Measurements from ENCODE around the gene AMN1. TPM values are rescaled to one million over a fixed set of nuclear protein-coding genes. Genes with fewer than 3 reads are reported as not detected.

The AMN1 gene
- total and polyA plus RNA-seq, 2 experiments from 2014 or later: 12.6 to 17.7 TPM

DNA sequence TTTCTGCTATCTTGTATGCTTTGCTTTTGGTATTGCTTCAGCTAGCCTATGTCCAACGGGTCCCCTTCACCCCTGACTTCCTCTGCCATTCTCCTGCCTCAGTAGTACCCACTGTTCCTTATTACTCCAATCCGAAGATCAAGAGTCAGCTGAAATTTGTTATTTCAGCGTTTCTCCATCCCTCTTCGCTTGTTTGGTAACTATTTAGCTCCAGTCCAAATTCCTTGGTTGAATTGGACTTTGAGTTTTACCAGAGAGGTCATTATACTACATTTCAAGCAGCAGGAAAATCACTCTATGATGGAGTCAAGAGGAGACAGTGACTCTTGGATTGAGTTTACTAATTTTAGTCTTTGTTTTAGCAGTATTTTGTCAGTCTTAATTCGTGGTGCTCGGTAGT, 64.8 kb downstream of the AMN1 start:
- no peaks in the 10 kb centered on the region for H4K20me1 ChIP-seq (replicated peaks; ENCODE audit: insufficient read depth)
- peaks cover 11% of the 10 kb centered on the region for H3K36me3 ChIP-seq (ENCODE audit: insufficient read depth)
- 0 out of 2 replicates have a peak, but pooled peaks cover 3% of the 10 kb centered on the region for H3K9me2 ChIP-seq (ENCODE audit: insufficient read depth)
- Mint-ChIP-seq H3K4me1 (no peaks in the 10 kb centered on the region), H3K4me3 (no peak overlapping the region), H3K36me3 (ENCODE audit: low read depth) (peaks cover 41% of the 10 kb centered on the region), H3K27me3 (ENCODE audit: insufficient read depth, low read depth, poor library complexity) (peaks cover 3% of the 10 kb centered on the region), H3K9me3 (peaks cover 43% of the 10 kb centered on the region), H3K27ac (no peak overlapping the region)
- no peak overlapping the region for H3K4me3 ChIP-seq
- DNase-seq (ENCODE audit: low spot score): no peak
- no peaks in the 10 kb centered on the region for H3K79me2 ChIP-seq (replicated peaks; ENCODE audit: insufficient read depth)
- H3K4me1 ChIP-seq (ENCODE audit: insufficient read depth): no peaks in the 10 kb centered on the region
- no peak for ATAC-seq
- peaks cover 3% of the 10 kb centered on the region for H3F3A ChIP-seq (replicated peaks; ENCODE audit: low read depth)
- H3K4me2 ChIP-seq: no peak overlapping the region
- H2AFZ ChIP-seq: no peak overlapping the region
- H3K27ac ChIP-seq (ENCODE audit: low read depth): no peak overlapping the region
- TF ChIP-seq EZH2phosphoT487 (IDR thresholded peaks at IDR 0.05; ENCODE audit: unreplicated experiment) (no peak), ZNF331 (CRISPR knock-in tag; IDR thresholded peaks at IDR 0.05; ENCODE audit: low read depth) (no peak)
- no peaks in the 10 kb centered on the region for H3K27me3 ChIP-seq (ENCODE audit: insufficient read depth)

DNA sequence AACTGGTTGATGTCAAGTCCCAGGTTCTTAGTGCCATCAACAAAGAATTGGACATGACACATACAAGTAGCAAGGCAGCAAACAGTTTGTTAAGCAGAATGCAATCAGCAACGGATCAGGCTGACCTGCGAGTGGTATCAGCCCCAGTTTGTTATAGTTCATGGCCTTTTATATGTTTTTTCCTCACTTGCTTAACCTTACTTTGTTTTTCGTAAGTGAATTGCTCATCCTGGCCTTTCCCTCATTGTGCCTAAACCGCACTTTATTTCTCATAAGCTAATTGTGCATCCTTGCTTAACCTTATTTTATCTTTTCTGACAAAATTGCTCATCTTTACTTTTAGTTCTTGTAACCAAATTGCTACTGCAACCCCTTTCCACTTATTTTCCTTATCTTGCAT, 65.2 kb downstream of the AMN1 start:
- DNase-seq (ENCODE audit: low spot score): no peak
- Histone ChIP-seq H3K4me2 (no peak overlapping the region), H4K20me1 (replicated peaks; ENCODE audit: insufficient read depth) (no peaks in the 10 kb centered on the region), H3K79me2 (replicated peaks; ENCODE audit: insufficient read depth) (no peaks in the 10 kb centered on the region), H3K9me2 (ENCODE audit: insufficient read depth) (0 out of 2 replicates have a peak, but pooled peaks cover 3% of the 10 kb centered on the region), H3K36me3 (ENCODE audit: insufficient read depth) (peaks cover 11% of the 10 kb centered on the region), H3K27me3 (ENCODE audit: insufficient read depth) (no peaks in the 10 kb centered on the region), H3K4me1 (ENCODE audit: insufficient read depth) (no peaks in the 10 kb centered on the region), H2AFZ (no peak overlapping the region), H3K4me3 (no peak overlapping the region), H3F3A (replicated peaks; ENCODE audit: low read depth) (peaks cover 3% of the 10 kb centered on the region), H3K27ac (ENCODE audit: low read depth) (no peak overlapping the region)
- H3K27ac Mint-ChIP-seq: no peak overlapping the region
- peaks cover 37% of the 10 kb centered on the region for H3K36me3 Mint-ChIP-seq (ENCODE audit: low read depth)
- peaks cover 3% of the 10 kb centered on the region for H3K27me3 Mint-ChIP-seq (ENCODE audit: insufficient read depth, low read depth, poor library complexity)
- peaks cover 38% of the 10 kb centered on the region for H3K9me3 Mint-ChIP-seq
- H3K4me1 Mint-ChIP-seq: peaks cover 1% of the 10 kb centered on the region; the same call in 1 of the 3 replicates
- no peak for ATAC-seq
- no peak overlapping the region for H3K4me3 Mint-ChIP-seq
- TF ChIP-seq ZNF114 (CRISPR knock-in tag; IDR thresholded peaks at IDR 0.05): no peak
- no peak for TF ChIP-seq NANOG (IDR thresholded peaks at IDR 0.05; ENCODE audit: borderline replicate concordance)
- TF ChIP-seq, protein P1, sequence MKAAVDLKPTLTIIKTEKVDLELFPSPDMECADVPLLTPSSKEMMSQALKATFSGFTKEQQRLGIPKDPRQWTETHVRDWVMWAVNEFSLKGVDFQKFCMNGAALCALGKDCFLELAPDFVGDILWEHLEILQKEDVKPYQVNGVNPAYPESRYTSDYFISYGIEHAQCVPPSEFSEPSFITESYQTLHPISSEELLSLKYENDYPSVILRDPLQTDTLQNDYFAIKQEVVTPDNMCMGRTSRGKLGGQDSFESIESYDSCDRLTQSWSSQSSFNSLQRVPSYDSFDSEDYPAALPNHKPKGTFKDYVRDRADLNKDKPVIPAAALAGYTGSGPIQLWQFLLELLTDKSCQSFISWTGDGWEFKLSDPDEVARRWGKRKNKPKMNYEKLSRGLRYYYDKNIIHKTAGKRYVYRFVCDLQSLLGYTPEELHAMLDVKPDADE (IDR thresholded peaks at IDR 0.05): no peak
- no peak for TF ChIP-seq STAT1 (IDR thresholded peaks at IDR 0.05; ENCODE audit: unreplicated experiment)
- TF ChIP-seq CREB1 (CRISPR knock-in tag; IDR thresholded peaks at IDR 0.05; ENCODE audit: low read depth): no peak
- TF ChIP-seq, protein P2, sequence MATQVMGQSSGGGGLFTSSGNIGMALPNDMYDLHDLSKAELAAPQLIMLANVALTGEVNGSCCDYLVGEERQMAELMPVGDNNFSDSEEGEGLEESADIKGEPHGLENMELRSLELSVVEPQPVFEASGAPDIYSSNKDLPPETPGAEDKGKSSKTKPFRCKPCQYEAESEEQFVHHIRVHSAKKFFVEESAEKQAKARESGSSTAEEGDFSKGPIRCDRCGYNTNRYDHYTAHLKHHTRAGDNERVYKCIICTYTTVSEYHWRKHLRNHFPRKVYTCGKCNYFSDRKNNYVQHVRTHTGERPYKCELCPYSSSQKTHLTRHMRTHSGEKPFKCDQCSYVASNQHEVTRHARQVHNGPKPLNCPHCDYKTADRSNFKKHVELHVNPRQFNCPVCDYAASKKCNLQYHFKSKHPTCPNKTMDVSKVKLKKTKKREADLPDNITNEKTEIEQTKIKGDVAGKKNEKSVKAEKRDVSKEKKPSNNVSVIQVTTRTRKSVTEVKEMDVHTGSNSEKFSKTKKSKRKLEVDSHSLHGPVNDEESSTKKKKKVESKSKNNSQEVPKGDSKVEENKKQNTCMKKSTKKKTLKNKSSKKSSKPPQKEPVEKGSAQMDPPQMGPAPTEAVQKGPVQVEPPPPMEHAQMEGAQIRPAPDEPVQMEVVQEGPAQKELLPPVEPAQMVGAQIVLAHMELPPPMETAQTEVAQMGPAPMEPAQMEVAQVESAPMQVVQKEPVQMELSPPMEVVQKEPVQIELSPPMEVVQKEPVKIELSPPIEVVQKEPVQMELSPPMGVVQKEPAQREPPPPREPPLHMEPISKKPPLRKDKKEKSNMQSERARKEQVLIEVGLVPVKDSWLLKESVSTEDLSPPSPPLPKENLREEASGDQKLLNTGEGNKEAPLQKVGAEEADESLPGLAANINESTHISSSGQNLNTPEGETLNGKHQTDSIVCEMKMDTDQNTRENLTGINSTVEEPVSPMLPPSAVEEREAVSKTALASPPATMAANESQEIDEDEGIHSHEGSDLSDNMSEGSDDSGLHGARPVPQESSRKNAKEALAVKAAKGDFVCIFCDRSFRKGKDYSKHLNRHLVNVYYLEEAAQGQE (IDR thresholded peaks at IDR 0.05; ENCODE audit: unreplicated experiment): no peak
- TF ChIP-seq POLR2AphosphoS5 (IDR thresholded peaks at IDR 0.05; ENCODE audit: low read depth): no peak
- TF ChIP-seq, protein P3, sequence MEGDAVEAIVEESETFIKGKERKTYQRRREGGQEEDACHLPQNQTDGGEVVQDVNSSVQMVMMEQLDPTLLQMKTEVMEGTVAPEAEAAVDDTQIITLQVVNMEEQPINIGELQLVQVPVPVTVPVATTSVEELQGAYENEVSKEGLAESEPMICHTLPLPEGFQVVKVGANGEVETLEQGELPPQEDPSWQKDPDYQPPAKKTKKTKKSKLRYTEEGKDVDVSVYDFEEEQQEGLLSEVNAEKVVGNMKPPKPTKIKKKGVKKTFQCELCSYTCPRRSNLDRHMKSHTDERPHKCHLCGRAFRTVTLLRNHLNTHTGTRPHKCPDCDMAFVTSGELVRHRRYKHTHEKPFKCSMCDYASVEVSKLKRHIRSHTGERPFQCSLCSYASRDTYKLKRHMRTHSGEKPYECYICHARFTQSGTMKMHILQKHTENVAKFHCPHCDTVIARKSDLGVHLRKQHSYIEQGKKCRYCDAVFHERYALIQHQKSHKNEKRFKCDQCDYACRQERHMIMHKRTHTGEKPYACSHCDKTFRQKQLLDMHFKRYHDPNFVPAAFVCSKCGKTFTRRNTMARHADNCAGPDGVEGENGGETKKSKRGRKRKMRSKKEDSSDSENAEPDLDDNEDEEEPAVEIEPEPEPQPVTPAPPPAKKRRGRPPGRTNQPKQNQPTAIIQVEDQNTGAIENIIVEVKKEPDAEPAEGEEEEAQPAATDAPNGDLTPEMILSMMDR (conservative IDR thresholded peaks at IDR 0.05; ENCODE audit: low read depth in 2 of 2): no peak
- no peak for TF ChIP-seq ZNF331 (CRISPR knock-in tag; IDR thresholded peaks at IDR 0.05; ENCODE audit: low read depth)
- no peak for TF ChIP-seq EZH2phosphoT487 (IDR thresholded peaks at IDR 0.05; ENCODE audit: unreplicated experiment)
- no peak for TF ChIP-seq EZH2 (IDR thresholded peaks at IDR 0.05; ENCODE audit: low read depth, unreplicated experiment)
- TF ChIP-seq JUNB (IDR thresholded peaks at IDR 0.05; ENCODE audit: unreplicated experiment): no peak
